Hepatocyte (in vitro differentiated cells): Measurements from ENCODE around the gene SHKBP1.

Experiments used
- EZH2 ChIP-seq: fragments of 200-600 bp; sonication (generic); IDR thresholded peaks from 2 replicates; pipeline ENCODE4 v1.6.1; 2016; ENCODE audit warnings: antibody characterized with exemption, mild to moderate bottlenecking, borderline replicate concordance
- TF ChIP-seq, protein P1 (sequence below): fragments of 200-600 bp; sonication (generic); IDR thresholded peaks from 2 replicates; pipeline ENCODE4 v1.5.1; 2016; ENCODE audit warnings: antibody characterized with exemption, mild to moderate bottlenecking; ENCODE audit not compliant: poor library complexity

DNA sequence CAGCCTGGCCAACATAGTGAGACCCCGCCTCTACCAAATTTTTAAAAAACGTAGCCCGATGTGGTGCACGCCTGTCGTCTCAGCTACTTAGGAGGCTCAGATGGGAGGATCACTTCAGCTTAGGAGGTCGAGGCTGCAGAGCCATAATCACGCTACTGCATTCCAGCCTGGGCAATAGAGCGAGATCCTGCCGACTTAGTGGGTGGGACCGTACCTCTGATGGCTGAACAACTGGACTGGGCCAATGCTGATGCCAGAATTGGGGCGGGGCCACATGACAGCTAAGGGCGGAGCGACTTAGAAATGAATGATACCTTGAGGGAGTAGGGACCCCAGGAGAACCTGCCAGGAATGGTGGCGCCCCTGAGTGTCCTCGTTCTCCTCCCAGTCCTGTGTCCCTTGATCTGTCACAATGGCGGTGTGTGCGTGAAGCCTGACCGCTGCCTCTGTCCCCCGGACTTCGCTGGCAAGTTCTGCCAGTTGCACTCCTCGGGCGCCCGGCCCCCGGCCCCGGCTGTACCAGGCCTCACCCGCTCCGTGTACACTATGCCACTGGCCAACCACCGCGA lies 28.1 kb downstream of the SHKBP1 start:
- no peak for TF ChIP-seq EZH2
- TF ChIP-seq, protein P1, sequence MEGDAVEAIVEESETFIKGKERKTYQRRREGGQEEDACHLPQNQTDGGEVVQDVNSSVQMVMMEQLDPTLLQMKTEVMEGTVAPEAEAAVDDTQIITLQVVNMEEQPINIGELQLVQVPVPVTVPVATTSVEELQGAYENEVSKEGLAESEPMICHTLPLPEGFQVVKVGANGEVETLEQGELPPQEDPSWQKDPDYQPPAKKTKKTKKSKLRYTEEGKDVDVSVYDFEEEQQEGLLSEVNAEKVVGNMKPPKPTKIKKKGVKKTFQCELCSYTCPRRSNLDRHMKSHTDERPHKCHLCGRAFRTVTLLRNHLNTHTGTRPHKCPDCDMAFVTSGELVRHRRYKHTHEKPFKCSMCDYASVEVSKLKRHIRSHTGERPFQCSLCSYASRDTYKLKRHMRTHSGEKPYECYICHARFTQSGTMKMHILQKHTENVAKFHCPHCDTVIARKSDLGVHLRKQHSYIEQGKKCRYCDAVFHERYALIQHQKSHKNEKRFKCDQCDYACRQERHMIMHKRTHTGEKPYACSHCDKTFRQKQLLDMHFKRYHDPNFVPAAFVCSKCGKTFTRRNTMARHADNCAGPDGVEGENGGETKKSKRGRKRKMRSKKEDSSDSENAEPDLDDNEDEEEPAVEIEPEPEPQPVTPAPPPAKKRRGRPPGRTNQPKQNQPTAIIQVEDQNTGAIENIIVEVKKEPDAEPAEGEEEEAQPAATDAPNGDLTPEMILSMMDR, result no peak
